ENCODE results near the gene ABHD17A.
"Not testable (repeated sequence)": the region's sequence is repeated elsewhere in the genome, so short reads cannot be mapped to it uniquely, and the experiment has no call there.

The ABHD17A gene

DNA sequence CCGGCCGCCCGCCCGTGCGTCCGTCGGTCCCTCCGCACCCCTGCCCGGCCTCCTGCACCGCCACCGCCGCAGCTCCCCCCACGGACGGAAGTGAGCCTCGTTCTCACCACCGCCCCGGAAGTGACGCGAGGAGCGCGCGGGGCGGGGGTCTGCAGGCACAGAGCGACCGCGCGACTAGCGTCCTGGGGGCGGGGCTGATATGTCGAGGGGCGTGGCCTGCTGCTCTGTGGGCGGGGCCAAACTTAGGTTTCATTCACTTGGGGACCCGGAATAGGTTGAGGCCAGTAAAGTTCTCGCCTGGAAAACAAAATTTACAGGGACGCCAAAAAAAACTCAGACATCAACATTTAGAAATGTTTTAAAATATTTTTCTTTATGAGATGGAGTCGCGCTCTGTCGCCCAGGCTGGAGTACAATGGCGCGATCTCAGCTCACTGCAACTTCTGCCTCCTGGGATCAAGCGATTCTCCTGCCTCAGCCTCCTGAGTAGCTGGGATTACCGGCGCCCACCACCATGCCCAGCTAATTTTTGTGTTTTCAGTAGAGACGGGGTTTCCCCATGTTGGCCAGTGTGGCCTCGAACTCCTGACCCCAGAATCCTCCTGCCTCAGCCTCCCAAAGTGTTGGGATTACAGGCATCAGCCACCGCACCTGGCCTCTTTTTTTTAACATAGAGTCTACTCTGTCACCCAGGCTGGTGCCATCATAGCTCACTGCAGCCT, at the start of gene ABHD17A:
Gene ABHD17A, minus strand, starts transcription at position 99 of the 722 bp plus-strand sequence. CDS start 3,930 bp downstream, outside the sequence.
- not testable (repeated sequence) for H3K9me3 ChIP-seq (ENCODE audit: control insufficient read depth, insufficient read depth, low read length)
- H3K4me1 ChIP-seq (ENCODE audit: insufficient read depth, low read length): peaks cover 20% of the 10 kb centered on the region
- peak within 1 kb of the TSS; percentile 82 for H3K9ac ChIP-seq (ENCODE audit: low read depth, low read length)

DNA sequence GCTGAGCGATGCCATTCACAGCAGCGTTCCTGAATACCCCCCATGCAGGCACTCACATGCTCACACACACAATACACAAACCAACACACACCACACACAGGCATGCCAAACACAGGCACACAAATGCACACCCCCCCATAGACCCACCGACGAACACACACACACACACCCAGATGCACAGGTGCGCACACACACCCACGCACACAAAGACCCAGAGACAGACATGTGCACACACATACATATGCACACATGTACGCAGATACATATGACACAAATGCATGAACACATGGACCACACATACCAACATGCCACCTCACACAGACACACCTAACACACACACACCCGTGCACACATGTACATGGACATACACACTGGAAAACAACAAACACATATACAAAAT, 48.6 kb upstream of the ABHD17A start:
- Histone ChIP-seq H3K9me3 (ENCODE audit: control insufficient read depth, insufficient read depth, low read length) (no peaks in the 10 kb centered on the region), H3K4me1 (ENCODE audit: insufficient read depth, low read length) (no peaks in the 10 kb centered on the region), H3K9ac (ENCODE audit: low read depth, low read length) (no peak overlapping the region), H3K36me3 (ENCODE audit: insufficient read depth, low read length) (no peaks in the 10 kb centered on the region)

More for the DNA sequence above, at the start of gene ABHD17A:
- H3K36me3 ChIP-seq (ENCODE audit: insufficient read depth, low read length): not testable (repeated sequence)

DNA sequence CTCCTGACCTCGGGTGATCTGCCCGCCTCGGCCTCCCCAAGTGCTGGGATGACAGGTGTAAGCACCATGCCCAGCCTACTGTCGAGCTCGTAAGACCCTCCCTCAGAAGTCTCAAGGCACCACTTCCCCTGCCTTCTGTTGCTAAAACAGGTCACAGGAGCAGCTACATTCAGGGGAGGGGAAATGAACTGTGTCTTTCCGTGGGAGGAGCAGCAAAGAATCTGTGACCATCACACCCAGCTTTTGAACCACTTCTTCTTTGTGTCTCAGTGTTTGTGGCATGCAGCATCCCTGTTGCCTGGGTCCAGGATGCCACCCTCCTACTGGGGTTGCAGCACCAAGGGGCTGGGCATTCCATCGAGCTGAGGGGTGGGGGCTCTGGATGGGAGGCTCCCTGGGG, 47.9 kb upstream of the ABHD17A start:
- H3K9ac ChIP-seq (ENCODE audit: low read depth, low read length): no peak overlapping the region
- no peaks in the 10 kb centered on the region for H3K36me3 ChIP-seq (ENCODE audit: insufficient read depth, low read length)
- H3K9me3 ChIP-seq (ENCODE audit: control insufficient read depth, insufficient read depth, low read length): no peaks in the 10 kb centered on the region
- no peaks in the 10 kb centered on the region for H3K4me1 ChIP-seq (ENCODE audit: insufficient read depth, low read length)

DNA sequence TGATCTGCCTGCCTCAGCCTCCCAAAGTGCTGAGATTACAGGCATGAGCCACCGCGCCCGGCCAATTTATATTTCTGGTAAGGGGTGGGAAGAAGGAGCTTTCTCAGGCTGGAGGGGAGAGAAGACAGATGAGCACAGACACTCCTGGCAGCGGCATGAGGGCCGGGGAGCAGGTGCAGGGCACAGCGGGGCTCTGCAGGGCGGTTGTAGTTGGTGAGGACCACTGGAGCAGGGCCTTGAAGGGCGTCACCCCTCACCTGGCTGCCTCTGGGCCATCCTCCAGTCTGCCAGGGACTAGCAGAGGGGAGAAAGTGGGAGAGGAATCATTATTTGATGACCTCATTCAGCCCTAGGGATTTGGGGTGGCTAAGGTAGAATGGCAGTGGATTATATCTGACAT, 47.1 kb upstream of the ABHD17A start:
- Histone ChIP-seq H3K9me3 (ENCODE audit: control insufficient read depth, insufficient read depth, low read length) (no peaks in the 10 kb centered on the region), H3K9ac (ENCODE audit: low read depth, low read length) (no peak overlapping the region), H3K36me3 (ENCODE audit: insufficient read depth, low read length) (no peaks in the 10 kb centered on the region), H3K4me1 (ENCODE audit: insufficient read depth, low read length) (no peaks in the 10 kb centered on the region)

DNA sequence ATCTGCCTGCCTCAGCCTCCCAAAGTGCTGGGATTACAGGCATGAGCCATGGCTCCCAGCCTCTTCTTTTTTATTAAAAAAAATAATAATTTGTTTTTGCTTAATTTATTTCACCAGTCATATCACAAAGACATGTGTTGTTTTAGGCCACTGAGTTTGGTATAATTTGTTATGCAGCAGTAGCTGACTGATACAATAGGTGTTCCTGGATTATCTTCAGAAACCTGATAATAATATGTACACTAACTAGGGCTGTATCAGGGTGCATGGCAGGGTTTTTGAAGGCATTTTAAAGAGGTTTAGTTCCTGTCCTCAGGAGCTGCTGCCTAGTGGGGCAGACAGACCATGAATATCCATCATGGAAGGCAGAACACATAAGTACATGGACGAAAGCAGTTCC, 46.1 kb upstream of the ABHD17A start:
- Histone ChIP-seq H3K4me1 (ENCODE audit: insufficient read depth, low read length) (no peaks in the 10 kb centered on the region), H3K9me3 (ENCODE audit: control insufficient read depth, insufficient read depth, low read length) (no peaks in the 10 kb centered on the region), H3K9ac (ENCODE audit: low read depth, low read length) (no peak overlapping the region), H3K36me3 (ENCODE audit: insufficient read depth, low read length) (no peaks in the 10 kb centered on the region)

DNA sequence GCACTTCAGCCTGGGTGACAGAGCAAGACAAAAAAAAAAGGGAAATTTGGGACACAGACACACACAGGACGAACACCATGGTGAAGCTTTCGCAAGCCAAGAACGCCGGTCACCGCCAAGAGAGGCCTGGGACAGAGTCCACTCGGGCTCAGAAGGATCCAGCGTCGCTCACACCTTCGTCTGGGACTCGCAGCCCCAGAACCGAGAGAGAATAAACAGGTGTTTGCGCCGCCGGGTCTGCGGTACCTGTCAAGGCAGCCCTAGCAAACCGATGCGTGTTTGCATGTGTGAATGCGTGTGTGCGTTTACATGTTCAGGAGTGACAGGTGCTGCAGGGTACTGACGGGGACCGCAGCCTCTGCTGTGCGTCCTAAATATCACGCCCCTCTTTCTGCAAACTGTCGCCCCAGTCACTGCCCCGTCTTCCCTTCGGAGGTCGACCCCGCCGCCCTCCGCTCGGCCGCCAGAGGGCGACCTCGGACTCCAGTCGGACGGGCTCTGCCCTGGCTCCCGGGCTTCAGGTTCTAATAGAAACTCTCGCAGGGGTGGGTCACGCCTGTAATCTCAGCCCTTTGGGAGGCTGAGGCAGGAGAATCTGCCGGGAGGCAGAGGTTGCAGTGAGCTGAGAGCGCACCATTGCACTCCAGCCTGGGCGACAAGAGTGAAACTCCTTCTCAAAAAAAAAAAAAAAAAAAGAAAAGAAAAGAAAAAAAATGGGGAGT, 43.9 kb upstream of the ABHD17A start:
- H3K36me3 ChIP-seq (ENCODE audit: insufficient read depth, low read length): no peaks in the 10 kb centered on the region
- H3K9ac ChIP-seq (ENCODE audit: low read depth, low read length): peak overlapping the region; percentile 62; the same call in 1 of the 2 replicates
- H3K4me1 ChIP-seq (ENCODE audit: insufficient read depth, low read length): no peaks in the 10 kb centered on the region
- no peaks in the 10 kb centered on the region for H3K9me3 ChIP-seq (ENCODE audit: control insufficient read depth, insufficient read depth, low read length)

DNA sequence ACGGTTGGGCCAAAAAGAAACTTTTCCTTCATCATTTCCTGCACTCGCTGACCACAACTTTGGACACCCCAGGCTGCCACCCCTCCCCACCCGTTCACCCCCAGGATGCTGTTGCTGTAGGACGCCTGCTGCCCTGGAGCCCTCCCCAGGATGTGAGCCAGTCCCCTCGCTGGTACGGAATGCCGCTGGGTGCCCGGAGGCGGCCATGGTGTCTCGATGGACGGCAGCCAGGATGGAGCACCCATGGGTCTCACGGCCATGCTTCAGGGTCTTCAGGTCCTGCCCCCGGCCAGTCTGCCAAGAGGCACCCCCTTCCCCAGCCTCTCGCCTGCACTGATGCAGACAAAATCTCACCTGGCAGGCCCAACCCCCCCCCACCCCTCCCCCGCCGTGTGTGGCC, 40.2 kb upstream of the ABHD17A start:
- Histone ChIP-seq H3K9ac (ENCODE audit: low read depth, low read length) (no peak overlapping the region), H3K9me3 (ENCODE audit: control insufficient read depth, insufficient read depth, low read length) (no peaks in the 10 kb centered on the region), H3K4me1 (ENCODE audit: insufficient read depth, low read length) (no peaks in the 10 kb centered on the region), H3K36me3 (ENCODE audit: insufficient read depth, low read length) (peaks cover 3% of the 10 kb centered on the region; the same call in 1 of the 2 replicates)

DNA sequence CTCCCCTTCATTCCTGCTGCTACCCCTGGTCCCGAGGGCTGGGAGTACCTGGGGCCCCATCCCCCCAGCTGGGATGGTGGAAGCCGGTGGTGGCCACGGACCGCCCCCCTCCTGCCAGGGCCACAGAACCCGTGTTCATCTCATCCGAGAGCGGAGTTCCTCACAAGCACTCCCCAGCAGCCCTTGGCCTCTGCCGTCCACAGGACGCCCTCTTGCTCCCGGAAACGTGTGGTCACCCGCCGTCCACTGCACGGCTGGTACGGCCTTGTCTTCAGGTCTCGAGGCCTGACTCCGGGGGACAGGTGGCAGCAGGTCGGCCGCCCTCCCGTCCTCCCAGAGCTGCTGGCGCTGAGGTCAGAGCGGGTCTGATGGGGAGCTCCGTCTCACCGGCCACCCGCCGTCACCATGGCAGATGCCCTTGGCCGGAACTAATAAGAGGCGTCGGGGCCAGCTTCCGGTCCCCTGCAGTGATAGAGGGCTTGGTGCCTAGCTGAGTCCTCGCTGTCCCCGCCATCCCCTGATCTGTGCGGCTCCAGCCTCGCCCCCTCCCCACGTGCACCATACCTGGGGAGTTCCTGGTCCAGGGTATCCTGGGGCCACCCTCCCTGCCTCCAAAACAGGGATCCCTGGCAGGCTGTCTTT, 39.1 kb upstream of the ABHD17A start:
- no peaks in the 10 kb centered on the region for H3K4me1 ChIP-seq (ENCODE audit: insufficient read depth, low read length)
- no peak overlapping the region for H3K9ac ChIP-seq (ENCODE audit: low read depth, low read length)
- H3K36me3 ChIP-seq (ENCODE audit: insufficient read depth, low read length): peaks cover 3% of the 10 kb centered on the region; the same call in 1 of the 2 replicates
- no peaks in the 10 kb centered on the region for H3K9me3 ChIP-seq (ENCODE audit: control insufficient read depth, insufficient read depth, low read length)

DNA sequence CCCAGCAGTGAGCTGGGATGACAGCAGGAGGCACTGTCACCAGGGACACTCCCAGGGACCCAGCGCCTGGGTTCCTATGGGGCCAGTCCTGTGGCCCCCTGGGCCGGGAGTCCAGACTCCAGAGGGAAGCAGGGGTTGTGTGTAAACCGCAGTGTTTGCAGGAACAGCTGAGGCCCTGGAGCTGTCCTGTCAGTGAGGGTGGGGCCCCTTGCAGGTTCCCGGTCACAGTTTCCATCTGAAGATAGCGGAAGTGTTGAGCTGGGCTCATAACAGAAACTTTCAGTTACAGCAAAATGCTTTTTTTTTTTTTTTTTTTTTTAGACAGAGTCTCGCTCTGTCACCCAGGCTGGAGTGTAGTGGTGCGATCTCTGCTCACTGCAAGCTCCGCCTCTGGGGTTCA, 38.0 kb upstream of the ABHD17A start:
- no peaks in the 10 kb centered on the region for H3K4me1 ChIP-seq (ENCODE audit: insufficient read depth, low read length)
- no peak overlapping the region for H3K9ac ChIP-seq (ENCODE audit: low read depth, low read length)
- H3K36me3 ChIP-seq (ENCODE audit: insufficient read depth, low read length): peaks cover 3% of the 10 kb centered on the region; the same call in 1 of the 2 replicates
- H3K9me3 ChIP-seq (ENCODE audit: control insufficient read depth, insufficient read depth, low read length): no peaks in the 10 kb centered on the region

DNA sequence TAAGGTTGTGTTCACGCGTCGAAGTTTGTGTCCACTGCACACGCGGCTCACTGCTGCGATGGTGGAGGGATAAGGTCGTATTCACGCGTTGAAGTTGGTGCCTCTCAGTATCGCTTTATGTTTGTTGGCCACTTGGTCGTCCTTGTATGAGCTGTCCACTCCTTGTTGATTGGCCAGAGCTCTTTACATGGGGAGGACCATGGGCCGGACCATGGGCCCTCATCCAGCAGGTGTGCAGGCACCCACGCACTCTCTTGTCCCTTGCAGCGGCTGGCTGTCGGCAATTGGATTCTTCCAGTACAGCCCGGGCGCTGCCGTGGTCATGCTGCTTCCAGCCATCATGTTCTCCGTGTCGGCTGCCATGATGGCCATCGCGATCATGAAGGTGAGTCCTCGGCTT, 37.5 kb upstream of the ABHD17A start:
- no peaks in the 10 kb centered on the region for H3K9me3 ChIP-seq (ENCODE audit: control insufficient read depth, insufficient read depth, low read length)
- H3K9ac ChIP-seq (ENCODE audit: low read depth, low read length): no peak overlapping the region
- no peaks in the 10 kb centered on the region for H3K4me1 ChIP-seq (ENCODE audit: insufficient read depth, low read length)
- peaks cover 3% of the 10 kb centered on the region; the same call in 1 of the 2 replicates for H3K36me3 ChIP-seq (ENCODE audit: insufficient read depth, low read length)

DNA sequence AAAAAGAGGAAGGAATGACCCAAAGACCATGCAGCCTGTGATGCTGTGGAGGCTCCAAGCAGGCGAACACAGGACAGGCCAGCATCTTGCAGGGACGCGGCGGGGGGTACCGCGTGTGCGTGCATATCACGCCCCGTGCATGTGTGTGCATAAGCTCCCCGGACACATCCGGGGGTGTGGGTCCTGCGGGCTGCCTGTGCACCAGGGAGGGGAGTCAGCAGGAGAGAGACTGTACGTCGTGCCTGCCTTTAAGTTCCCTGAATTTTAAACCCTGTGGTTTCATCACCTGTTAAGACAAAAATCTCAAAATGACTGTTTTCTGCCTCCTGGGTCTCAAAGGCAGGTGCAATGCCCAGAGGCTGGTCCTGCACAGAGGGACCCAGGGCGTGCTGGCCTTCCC, 36.5 kb upstream of the ABHD17A start:
- H3K9ac ChIP-seq (ENCODE audit: low read depth, low read length): no peak overlapping the region
- no peaks in the 10 kb centered on the region for H3K4me1 ChIP-seq (ENCODE audit: insufficient read depth, low read length)
- H3K9me3 ChIP-seq (ENCODE audit: control insufficient read depth, insufficient read depth, low read length): no peaks in the 10 kb centered on the region
- H3K36me3 ChIP-seq (ENCODE audit: insufficient read depth, low read length): peaks cover 3% of the 10 kb centered on the region; the same call in 1 of the 2 replicates

DNA sequence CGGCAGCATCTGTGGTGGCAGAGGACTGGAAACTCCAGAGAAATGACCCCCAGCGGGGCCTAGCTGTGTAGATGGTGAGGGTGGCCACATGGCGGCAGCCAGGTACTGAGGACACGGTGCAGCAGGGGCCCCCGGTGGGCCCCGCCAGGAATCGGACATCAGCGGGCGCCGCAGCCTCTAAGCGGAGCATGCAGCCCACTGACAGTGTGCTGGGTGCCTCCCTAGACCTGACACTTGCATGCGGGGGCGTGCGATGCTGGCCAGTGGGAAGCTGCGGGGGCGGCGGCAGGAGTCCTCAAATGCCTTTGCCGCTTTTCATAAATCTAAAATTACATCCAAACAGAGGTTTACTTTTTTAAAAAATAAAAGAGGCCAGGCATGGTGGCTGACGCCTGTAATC, 36.0 kb upstream of the ABHD17A start:
- Histone ChIP-seq H3K9me3 (ENCODE audit: control insufficient read depth, insufficient read depth, low read length) (no peaks in the 10 kb centered on the region), H3K4me1 (ENCODE audit: insufficient read depth, low read length) (no peaks in the 10 kb centered on the region), H3K36me3 (ENCODE audit: insufficient read depth, low read length) (peaks cover 3% of the 10 kb centered on the region; the same call in 1 of the 2 replicates), H3K9ac (ENCODE audit: low read depth, low read length) (no peak overlapping the region)

DNA sequence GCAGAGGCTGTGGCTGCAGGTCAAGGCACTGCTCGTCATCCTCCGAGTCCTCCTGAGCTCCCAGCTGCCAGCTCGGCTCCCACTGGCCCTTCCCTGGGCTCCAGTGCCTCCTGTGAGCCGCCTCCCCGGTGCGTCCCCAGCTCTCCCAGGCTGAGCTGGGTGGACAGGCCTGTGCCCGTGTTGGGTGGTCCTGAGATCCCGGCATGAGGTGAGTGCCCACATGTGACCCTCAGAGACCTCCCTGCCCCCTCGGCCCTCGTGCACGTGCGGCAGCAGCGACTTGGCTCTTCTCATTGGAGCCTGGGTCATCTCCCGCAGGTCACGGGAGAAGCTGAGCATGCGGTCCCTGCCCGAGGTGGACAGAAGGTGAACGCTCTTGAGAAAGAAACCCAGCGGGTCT, 35.3 kb upstream of the ABHD17A start:
- Histone ChIP-seq H3K4me1 (ENCODE audit: insufficient read depth, low read length) (no peaks in the 10 kb centered on the region), H3K9ac (ENCODE audit: low read depth, low read length) (no peak overlapping the region), H3K36me3 (ENCODE audit: insufficient read depth, low read length) (peaks cover 3% of the 10 kb centered on the region; the same call in 1 of the 2 replicates), H3K9me3 (ENCODE audit: control insufficient read depth, insufficient read depth, low read length) (no peaks in the 10 kb centered on the region)

DNA sequence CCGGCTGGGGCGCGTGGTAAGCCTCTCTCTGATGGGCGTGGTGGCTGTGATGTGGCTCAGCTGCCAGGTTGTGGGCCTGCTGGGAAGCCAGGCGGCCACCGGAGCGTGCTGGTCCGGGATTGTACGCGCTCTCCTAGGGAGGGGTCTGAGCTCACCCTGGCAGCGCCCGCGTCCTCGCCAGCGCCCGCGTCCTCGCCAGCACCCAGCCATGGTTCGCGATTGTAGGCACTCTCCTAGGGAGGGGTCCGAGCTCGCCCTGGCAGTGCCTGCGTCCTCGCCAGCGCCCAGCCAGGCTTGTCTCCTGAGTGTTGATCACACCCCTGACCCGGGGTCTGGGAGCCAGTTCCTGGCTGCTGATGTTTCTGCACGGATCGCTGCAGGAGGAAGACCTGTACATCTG, 33.7 kb upstream of the ABHD17A start:
- Histone ChIP-seq H3K36me3 (ENCODE audit: insufficient read depth, low read length) (peaks cover 3% of the 10 kb centered on the region; the same call in 1 of the 2 replicates), H3K9ac (ENCODE audit: low read depth, low read length) (no peak overlapping the region), H3K4me1 (ENCODE audit: insufficient read depth, low read length) (no peaks in the 10 kb centered on the region), H3K9me3 (ENCODE audit: control insufficient read depth, insufficient read depth, low read length) (no peaks in the 10 kb centered on the region)

Data from ES-I3 (cell line).